ENCODE results near the gene FOXF1. TPM values are rescaled to one million over a fixed set of nuclear protein-coding genes. Genes with fewer than 3 reads are reported as not detected.

FOXF1 gene
- total RNA-seq, 1 experiment from 2014 or later, result not detected

GRCh38 chr16:86537486-86537885 lies 27.2 kb downstream of the FOXF1 start:
- no peaks in the 10 kb centered on the region; the same call in 1 of the 2 replicates for H3K36me3 ChIP-seq (replicated peaks; ENCODE audit: control insufficient read depth, insufficient read depth, low read length)
- DNase-seq, result no peak
- no peak overlapping the region for H3K4me3 ChIP-seq (ENCODE audit: insufficient read depth, low read depth, low read length)
- H3K27me3 ChIP-seq (ENCODE audit: control insufficient read depth, insufficient read depth, low read length), result no peaks in the 10 kb centered on the region

GRCh38 chr16:86538196-86538780 lies 28.0 kb downstream of the FOXF1 start:
- Histone ChIP-seq H3K4me3 (ENCODE audit: insufficient read depth, low read depth, low read length) (no peak overlapping the region), H3K36me3 (replicated peaks; ENCODE audit: control insufficient read depth, insufficient read depth, low read length) (no peaks in the 10 kb centered on the region; the same call in 1 of the 2 replicates), H3K27me3 (ENCODE audit: control insufficient read depth, insufficient read depth, low read length) (no peaks in the 10 kb centered on the region)
- no peak for DNase-seq

GRCh38 chr16:86540894-86541293 lies 30.6 kb downstream of the FOXF1 start:
- Histone ChIP-seq H3K36me3 (replicated peaks; ENCODE audit: control insufficient read depth, insufficient read depth, low read length) (no peaks in the 10 kb centered on the region; the same call in 1 of the 2 replicates), H3K4me3 (ENCODE audit: insufficient read depth, low read depth, low read length) (no peak overlapping the region), H3K27me3 (ENCODE audit: control insufficient read depth, insufficient read depth, low read length) (no peaks in the 10 kb centered on the region)
- DNase-seq, result no peak

- no peaks in the 10 kb centered on the region; the same call in 1 of the 2 replicates for H3K36me3 ChIP-seq (replicated peaks; ENCODE audit: control insufficient read depth, insufficient read depth, low read length)
- no peak overlapping the region for H3K4me3 ChIP-seq (ENCODE audit: insufficient read depth, low read depth, low read length)
- H3K27me3 ChIP-seq (ENCODE audit: control insufficient read depth, insufficient read depth, low read length), result no peaks in the 10 kb centered on the region
- DNase-seq, result no peak
These were observed 31.2 kb downstream of the FOXF1 start for GRCh38 chr16:86541560-86541959.

GRCh38 chr16:86542756-86543750 lies 32.7 kb downstream of the FOXF1 start:
- Histone ChIP-seq H3K36me3 (replicated peaks; ENCODE audit: control insufficient read depth, insufficient read depth, low read length) (no peaks in the 10 kb centered on the region; the same call in 1 of the 2 replicates), H3K4me3 (ENCODE audit: insufficient read depth, low read depth, low read length) (no peak overlapping the region), H3K27me3 (ENCODE audit: control insufficient read depth, insufficient read depth, low read length) (no peaks in the 10 kb centered on the region)
- DNase-seq, result no peak

GRCh38 chr16:86545481-86545880 lies 35.2 kb downstream of the FOXF1 start:
- no peak overlapping the region for H3K4me3 ChIP-seq (ENCODE audit: insufficient read depth, low read depth, low read length)
- DNase-seq, result no peak
- H3K27me3 ChIP-seq (ENCODE audit: control insufficient read depth, insufficient read depth, low read length), result no peaks in the 10 kb centered on the region
- no peaks in the 10 kb centered on the region; the same call in 1 of the 2 replicates for H3K36me3 ChIP-seq (replicated peaks; ENCODE audit: control insufficient read depth, insufficient read depth, low read length)

GRCh38 chr16:86545954-86546637 lies 35.8 kb downstream of the FOXF1 start:
- Histone ChIP-seq H3K36me3 (replicated peaks; ENCODE audit: control insufficient read depth, insufficient read depth, low read length) (no peaks in the 10 kb centered on the region; the same call in 1 of the 2 replicates), H3K4me3 (ENCODE audit: insufficient read depth, low read depth, low read length) (no peak overlapping the region), H3K27me3 (ENCODE audit: control insufficient read depth, insufficient read depth, low read length) (no peaks in the 10 kb centered on the region)
- DNase-seq, result no peak

GRCh38 chr16:86546638-86547013 lies 36.3 kb downstream of the FOXF1 start:
- no peaks in the 10 kb centered on the region; the same call in 1 of the 2 replicates for H3K36me3 ChIP-seq (replicated peaks; ENCODE audit: control insufficient read depth, insufficient read depth, low read length)
- no peak for DNase-seq
- H3K4me3 ChIP-seq (ENCODE audit: insufficient read depth, low read depth, low read length), result no peak overlapping the region
- no peaks in the 10 kb centered on the region for H3K27me3 ChIP-seq (ENCODE audit: control insufficient read depth, insufficient read depth, low read length)

- Histone ChIP-seq H3K27me3 (ENCODE audit: control insufficient read depth, insufficient read depth, low read length) (no peaks in the 10 kb centered on the region), H3K4me3 (ENCODE audit: insufficient read depth, low read depth, low read length) (no peak overlapping the region), H3K36me3 (replicated peaks; ENCODE audit: control insufficient read depth, insufficient read depth, low read length) (no peaks in the 10 kb centered on the region)
- DNase-seq, result no peak
These were observed 37.0 kb downstream of the FOXF1 start for GRCh38 chr16:86547286-86547685.

- Histone ChIP-seq H3K36me3 (replicated peaks; ENCODE audit: control insufficient read depth, insufficient read depth, low read length) (no peaks in the 10 kb centered on the region), H3K27me3 (ENCODE audit: control insufficient read depth, insufficient read depth, low read length) (no peaks in the 10 kb centered on the region), H3K4me3 (ENCODE audit: insufficient read depth, low read depth, low read length) (no peak overlapping the region)
- no peak for DNase-seq
These were observed 39.0 kb downstream of the FOXF1 start for GRCh38 chr16:86549076-86549892.

GRCh38 chr16:86549893-86550190 lies 39.5 kb downstream of the FOXF1 start:
- no peak overlapping the region for H3K4me3 ChIP-seq (ENCODE audit: insufficient read depth, low read depth, low read length)
- no peak for DNase-seq
- no peaks in the 10 kb centered on the region for H3K36me3 ChIP-seq (replicated peaks; ENCODE audit: control insufficient read depth, insufficient read depth, low read length)
- H3K27me3 ChIP-seq (ENCODE audit: control insufficient read depth, insufficient read depth, low read length), result no peaks in the 10 kb centered on the region

GRCh38 chr16:86550281-86550680 lies 40.0 kb downstream of the FOXF1 start:
- Histone ChIP-seq H3K4me3 (ENCODE audit: insufficient read depth, low read depth, low read length) (no peak overlapping the region), H3K27me3 (ENCODE audit: control insufficient read depth, insufficient read depth, low read length) (no peaks in the 10 kb centered on the region), H3K36me3 (replicated peaks; ENCODE audit: control insufficient read depth, insufficient read depth, low read length) (no peaks in the 10 kb centered on the region)
- no peak for DNase-seq

- Histone ChIP-seq H3K36me3 (replicated peaks; ENCODE audit: control insufficient read depth, insufficient read depth, low read length) (no peaks in the 10 kb centered on the region), H3K4me3 (ENCODE audit: insufficient read depth, low read depth, low read length) (no peak overlapping the region), H3K27me3 (ENCODE audit: control insufficient read depth, insufficient read depth, low read length) (no peaks in the 10 kb centered on the region)
- DNase-seq, result no peak
These were observed 43.0 kb downstream of the FOXF1 start for GRCh38 chr16:86553356-86553755.

GRCh38 chr16:86554599-86554916 lies 44.2 kb downstream of the FOXF1 start:
- Histone ChIP-seq H3K4me3 (ENCODE audit: insufficient read depth, low read depth, low read length) (peak overlapping the region; percentile 70), H3K27me3 (ENCODE audit: control insufficient read depth, insufficient read depth, low read length) (no peaks in the 10 kb centered on the region), H3K36me3 (replicated peaks; ENCODE audit: control insufficient read depth, insufficient read depth, low read length) (no peaks in the 10 kb centered on the region)
- DNase-seq, result no peak

Measured in H7 (cell line).